HG03064 (cell line): ENCODE measurements around the gene RELCH.

Experiments
- ATAC-seq: cut with Tn5 transposase; IDR thresholded peaks from one replicate; pipeline ENCODE4 v1.9.1; 2021; ENCODE audit warnings: low read depth; ENCODE audit not compliant: unreplicated experiment

RELCH gene

GRCh38 chr18:62335494-62335893 lies 148.4 kb downstream of the RELCH start:
- no peak for ATAC-seq

DNA sequence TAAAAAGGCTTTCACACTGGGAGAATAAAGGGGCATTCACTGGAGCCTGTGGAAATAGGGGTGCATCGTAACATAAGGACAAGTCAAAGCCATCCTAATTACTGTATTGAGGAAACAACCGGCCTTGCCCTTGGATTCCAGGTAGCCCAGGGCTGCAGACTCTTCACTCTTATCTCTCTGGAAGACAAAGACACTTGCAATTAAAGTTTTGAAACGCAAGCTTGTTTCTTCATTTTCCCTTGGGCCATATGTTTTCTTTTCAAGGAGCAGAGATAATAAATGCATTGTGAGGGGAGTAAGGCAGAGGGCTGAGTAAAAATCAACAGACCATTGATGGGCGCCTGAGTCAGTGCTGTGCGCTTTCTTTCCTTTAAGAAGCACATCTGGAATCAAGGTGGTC lies 149.6 kb downstream of the RELCH start:
- no peak for ATAC-seq

DNA sequence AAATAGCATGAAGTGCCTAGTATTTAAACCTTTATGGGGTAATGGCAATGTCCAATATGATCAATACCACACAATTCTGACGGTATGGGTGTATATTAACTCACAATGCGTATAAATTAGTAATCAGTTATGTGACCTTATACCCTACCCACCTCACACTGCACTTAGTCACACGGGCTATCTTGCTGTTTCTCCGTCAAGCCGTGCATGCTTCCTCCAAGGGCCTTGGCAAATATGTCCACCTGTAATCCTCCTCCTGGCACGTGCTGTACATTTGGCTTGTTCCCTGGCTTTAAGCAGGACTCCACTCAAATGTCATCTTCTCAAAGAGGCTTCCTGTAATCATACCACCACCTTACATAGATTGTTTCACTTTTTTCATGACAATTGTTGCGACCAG lies 150.3 kb downstream of the RELCH start:
- no peak for ATAC-seq

- ATAC-seq, result no peak
These were observed 151.5 kb downstream of the RELCH start for GRCh38 chr18:62338446-62339105.

DNA sequence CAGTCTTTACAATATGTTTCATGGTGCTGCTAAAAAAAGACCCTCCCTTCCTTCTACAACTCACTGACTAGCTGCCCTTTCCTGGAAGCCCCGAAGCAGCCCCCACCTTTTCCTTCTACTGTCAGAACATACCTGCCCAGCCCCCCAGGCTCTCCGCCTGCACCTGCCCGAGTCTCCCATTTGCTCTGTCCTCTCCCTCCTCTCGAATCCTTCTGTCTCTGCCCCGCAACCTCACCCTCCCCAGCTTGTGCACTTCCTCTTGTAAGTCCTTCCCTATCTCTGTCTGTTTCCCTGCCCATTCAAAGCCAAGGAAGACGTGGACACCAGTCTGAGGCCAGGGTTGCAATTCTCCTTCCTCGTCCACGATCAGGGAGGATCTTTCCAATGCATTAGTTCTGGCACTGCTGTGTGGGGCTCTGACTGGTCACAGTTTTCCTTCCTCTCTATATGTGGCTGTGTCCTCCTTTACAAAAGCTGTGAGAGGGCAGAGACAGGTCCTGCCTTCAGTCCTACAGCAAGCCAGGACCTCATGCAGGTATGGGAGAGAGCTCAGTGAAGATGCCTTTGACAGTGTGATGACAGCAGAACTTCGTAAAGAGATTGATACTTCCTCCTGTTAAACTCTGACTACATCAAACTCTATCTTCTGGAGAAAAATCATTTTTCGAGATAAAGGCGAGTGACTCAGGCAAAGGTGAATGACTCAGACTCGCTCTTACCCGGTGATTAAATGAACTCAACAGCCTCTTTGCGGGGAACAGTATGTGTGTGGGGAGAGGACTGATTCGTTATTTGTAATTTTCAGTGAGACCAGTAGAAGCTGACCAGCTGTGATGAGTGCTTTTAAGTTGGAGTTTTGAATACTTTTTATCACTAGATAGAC lies 152.3 kb downstream of the RELCH start:
- no peak for ATAC-seq

- ATAC-seq, result no peak
These were observed 153.9 kb downstream of the RELCH start for GRCh38 chr18:62340996-62341395.

DNA sequence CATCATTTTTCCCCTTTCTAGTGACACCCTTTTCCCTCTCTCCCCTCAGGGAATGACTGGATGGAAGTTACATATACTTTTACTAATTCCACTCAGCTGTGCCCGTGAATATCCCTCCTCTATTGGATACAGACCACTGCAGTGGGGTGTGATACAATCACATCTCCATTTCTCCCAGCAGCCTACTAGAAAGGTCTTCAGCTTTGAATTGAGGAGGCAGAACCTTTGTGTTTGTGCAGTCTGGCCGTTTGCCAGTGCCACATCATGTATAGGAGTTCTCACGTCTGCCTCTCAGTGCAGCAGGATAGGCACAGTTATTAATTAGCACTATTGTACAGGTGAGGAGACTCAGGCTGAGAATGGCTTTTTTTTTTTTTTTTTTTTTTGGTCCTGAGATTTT lies 154.4 kb downstream of the RELCH start:
- no peak for ATAC-seq

DNA sequence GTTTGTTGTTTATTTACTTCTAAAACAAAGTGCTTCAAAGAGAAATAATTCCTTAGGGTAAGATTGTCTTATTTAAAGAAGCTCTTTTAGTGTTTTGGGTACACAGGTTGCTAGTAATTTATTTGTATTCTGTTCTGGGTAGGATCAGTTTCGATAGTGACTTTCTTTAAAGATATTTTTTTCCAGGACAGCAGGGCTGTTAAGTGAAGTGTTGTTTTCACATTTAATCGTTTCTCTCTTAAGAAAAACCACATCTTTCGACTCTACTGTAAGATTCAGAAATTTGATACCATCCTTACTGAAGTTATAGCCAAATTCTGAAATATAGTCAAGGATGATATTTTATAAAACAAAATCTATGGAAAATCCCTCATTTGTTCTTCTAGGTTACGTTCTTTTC lies 155.8 kb downstream of the RELCH start:
- ATAC-seq, result no peak

DNA sequence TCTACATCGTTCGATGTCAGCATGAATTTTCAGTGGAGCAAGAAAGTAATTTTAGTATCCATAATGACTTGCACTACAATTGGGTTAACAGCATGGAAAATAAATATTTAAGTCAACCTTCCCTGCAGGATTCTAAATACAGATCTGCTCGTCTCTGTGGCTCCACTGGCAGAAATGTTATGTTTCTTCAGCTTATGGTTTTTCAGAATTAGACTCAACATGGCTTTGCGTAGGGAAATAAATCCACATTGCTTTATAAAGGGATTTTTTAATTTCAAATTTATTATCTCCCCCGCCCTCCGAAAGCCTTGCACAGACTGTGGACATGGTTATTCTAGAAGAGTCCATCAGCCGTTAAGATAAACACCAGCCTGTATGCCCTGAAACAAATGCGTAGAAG lies 156.3 kb downstream of the RELCH start:
- no peak for ATAC-seq

DNA sequence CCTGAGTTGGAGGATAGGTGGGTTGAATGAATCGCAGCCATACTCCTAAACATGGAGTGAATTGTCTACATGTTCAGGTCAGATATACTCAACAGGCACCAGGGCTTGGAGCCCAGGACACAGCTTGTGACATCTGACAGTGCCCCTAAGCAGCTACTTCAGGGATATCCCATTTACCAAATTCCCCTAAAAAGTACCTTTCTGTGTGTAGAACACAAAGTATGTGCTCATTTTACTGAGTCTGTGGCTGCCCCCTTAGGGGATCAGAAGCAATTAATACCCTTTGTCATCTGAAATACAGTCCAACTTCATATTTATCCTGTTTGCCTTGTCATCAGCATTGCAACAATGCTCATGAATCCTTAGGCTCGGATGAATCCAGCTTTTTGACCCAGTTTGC lies 158.9 kb downstream of the RELCH start:
- ATAC-seq, result no peak

DNA sequence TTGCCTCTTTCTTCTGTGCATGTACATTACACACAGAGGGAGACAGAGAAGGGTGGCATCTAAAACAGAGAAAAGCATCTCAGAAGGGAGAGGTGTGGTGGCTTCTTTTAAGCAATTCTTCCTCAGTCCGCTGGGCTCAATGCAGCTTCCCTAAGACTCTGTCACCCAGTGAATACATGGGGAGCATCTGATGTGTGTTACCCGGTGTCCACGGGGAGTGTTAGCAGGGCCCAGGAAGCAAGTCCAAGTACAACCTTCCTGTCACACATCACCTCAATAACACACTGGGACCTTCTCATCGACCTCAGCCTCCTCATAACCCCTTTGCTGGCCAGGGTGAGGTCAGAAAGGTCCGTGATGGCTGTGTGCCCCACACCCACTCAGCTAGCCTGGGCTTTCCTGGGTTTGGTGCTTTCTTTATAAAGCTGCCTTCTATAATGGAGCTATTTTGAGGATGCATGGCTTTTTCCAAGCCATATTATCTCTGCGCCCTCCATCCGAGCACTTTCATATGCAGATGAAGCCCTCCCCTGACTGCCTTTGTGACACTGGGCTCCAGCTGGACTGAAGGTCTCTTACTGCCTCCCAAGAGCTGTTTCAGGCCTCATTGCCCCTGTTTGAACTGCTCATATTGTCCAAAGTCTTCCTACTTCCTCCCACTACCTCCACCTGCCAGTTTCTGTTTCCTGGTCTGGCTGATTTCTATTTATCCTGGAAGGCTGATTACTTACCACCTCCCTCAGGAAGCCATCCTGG lies 159.5 kb downstream of the RELCH start:
- ATAC-seq, result no peak

GRCh38 chr18:62347089-62347506 lies 160.0 kb downstream of the RELCH start:
- no peak for ATAC-seq

- ATAC-seq, result no peak
These were observed 161.4 kb downstream of the RELCH start for GRCh38 chr18:62348474-62348873.

DNA sequence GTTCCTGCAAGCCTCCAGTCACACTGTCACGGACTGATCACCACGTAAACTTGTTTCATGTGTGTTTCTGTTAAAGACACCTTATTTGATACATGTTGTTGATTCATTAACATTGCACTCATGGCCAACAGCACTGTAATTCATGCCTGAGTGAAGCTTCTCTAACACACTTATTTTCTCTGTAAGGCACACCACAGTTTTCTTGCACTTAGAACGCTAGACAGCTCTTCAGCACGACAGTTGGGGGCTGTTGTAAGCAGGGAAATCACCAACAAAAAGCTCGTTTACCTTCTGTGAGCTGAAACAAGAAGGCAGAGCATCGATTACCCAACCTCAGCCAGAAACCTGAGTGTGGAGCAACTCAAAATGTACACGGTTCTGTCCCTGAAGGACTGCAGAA lies 166.1 kb downstream of the RELCH start:
- ATAC-seq, result no peak

- ATAC-seq, result no peak
These were observed 167.1 kb downstream of the RELCH start for GRCh38 chr18:62354151-62354550.

GRCh38 chr18:62357079-62357719 lies 170.1 kb downstream of the RELCH start:
- ATAC-seq, result no peak
